PFSK-1 (cell line): Measurements from ENCODE around the gene SLC24A3.

Experiments used
- FOXP2 ChIP-seq: optimal IDR thresholded peaks from 2 replicates; pipeline ENCODE3; 2011; ENCODE audit warnings: borderline replicate concordance, control low read depth, inconsistent platforms; ENCODE audit not compliant: insufficient read depth; ENCODE audit errors: extremely low read length, extremely low read depth
- POLR2AphosphoS5 ChIP-seq: IDR thresholded peaks from 2 replicates; pipeline ENCODE4 v1.6.1; 2012; ENCODE audit warnings: low read depth, mild to moderate bottlenecking, control low read depth, low read length, moderate library complexity
- REST ChIP-seq, 2 experiments: IDR thresholded peaks; 2 replicates each; pipeline versions ENCODE4 v1.6.1 to v1.8.0; 2011 to 2012; ENCODE audit warnings: low read depth in 2 of 2, low read length in 2 of 2, control low read depth in 1 of 2, inconsistent platforms in 1 of 2, mild to moderate bottlenecking in 1 of 2, moderate library complexity in 1 of 2; ENCODE audit not compliant: insufficient read depth in 1 of 2
- SIN3A ChIP-seq: IDR thresholded peaks from 2 replicates; pipeline ENCODE4 v1.6.1; 2012; ENCODE audit warnings: mild to moderate bottlenecking, low read length, moderate library complexity, borderline replicate concordance; ENCODE audit not compliant: insufficient read depth
- TAF1 ChIP-seq: IDR thresholded peaks from 2 replicates; pipeline ENCODE4 v1.6.1; 2012; ENCODE audit warnings: low read length, control low read depth, borderline replicate concordance; ENCODE audit not compliant: insufficient read depth

The SLC24A3 gene

GRCh38 chr20:19495905-19496703, 283.7 kb downstream of the SLC24A3 start:
- no peak for TF ChIP-seq FOXP2
- TF ChIP-seq SIN3A: no peak
- TF ChIP-seq REST (IDR thresholded peaks at IDR 0.05; ENCODE audit: insufficient read depth in 1 of 2, low read depth in 2 of 2, low read length in 2 of 2): no peak
- TF ChIP-seq TAF1: no peak
- no peak for TF ChIP-seq POLR2AphosphoS5

GRCh38 chr20:19497064-19497463, 284.6 kb downstream of the SLC24A3 start:
- no peak for TF ChIP-seq SIN3A
- no peak for TF ChIP-seq POLR2AphosphoS5
- no peak for TF ChIP-seq TAF1
- TF ChIP-seq REST (IDR thresholded peaks at IDR 0.05; ENCODE audit: insufficient read depth in 1 of 2, low read depth in 2 of 2, low read length in 2 of 2): no peak

GRCh38 chr20:19498756-19499155, 286.3 kb downstream of the SLC24A3 start:
- TF ChIP-seq FOXP2: no peak
- no peak for TF ChIP-seq POLR2AphosphoS5
- no peak for TF ChIP-seq TAF1
- TF ChIP-seq SIN3A: no peak
- no peak for TF ChIP-seq REST (IDR thresholded peaks at IDR 0.05; ENCODE audit: insufficient read depth in 1 of 2, low read depth in 2 of 2, low read length in 2 of 2)

GRCh38 chr20:19501476-19502115, 289.2 kb downstream of the SLC24A3 start:
- TF ChIP-seq REST (IDR thresholded peaks at IDR 0.05; ENCODE audit: insufficient read depth in 1 of 2, low read depth in 2 of 2, low read length in 2 of 2) (no peak), SIN3A (no peak), POLR2AphosphoS5 (no peak), FOXP2 (no peak), TAF1 (no peak)

- TF ChIP-seq SIN3A (no peak), POLR2AphosphoS5 (no peak), FOXP2 (no peak), REST (IDR thresholded peaks at IDR 0.05; ENCODE audit: insufficient read depth in 1 of 2, low read depth in 2 of 2, low read length in 2 of 2) (no peak), TAF1 (no peak)
Measured at GRCh38 chr20:19502169-19502568, 289.7 kb downstream of the SLC24A3 start.
